Smooth muscle cell (in vitro differentiated cells): ENCODE results near the gene IL1RAP. TPM values are rescaled to one million over a fixed set of nuclear protein-coding genes. Genes with fewer than 3 reads are reported as not detected.

Source experiments
- DNase-seq: peaks from one replicate; lab custom pipeline; 2025; ENCODE audit not compliant: unreplicated experiment; lab: John Stamatoyannopoulos, UW
- H2AFZ ChIP-seq: fragments of 200-600 bp; sonication (generic); 2 replicates; pipeline ENCODE4 v1.6.0; 2016; ENCODE audit warnings: antibody characterized with exemption, low read depth, mild to moderate bottlenecking
- H3F3A ChIP-seq: fragments of 200-600 bp; sonication (generic); 2 replicates; pipeline ENCODE4 v1.6.0; 2017; ENCODE audit warnings: antibody characterized with exemption, low read depth
- H3K27ac ChIP-seq: fragments of 200-600 bp; sonication (generic); 2 replicates; pipeline ENCODE4 v1.5.1; 2016; ENCODE audit warnings: low read depth, mild to moderate bottlenecking
- H3K27me3 ChIP-seq: fragments of 200-600 bp; sonication (generic); 2 replicates; pipeline ENCODE4 v1.6.1; 2016; ENCODE audit warnings: low read depth, mild to moderate bottlenecking
- H3K36me3 ChIP-seq: fragments of 200-600 bp; sonication (generic); 2 replicates; pipeline ENCODE4 v1.5.1; 2016; ENCODE audit warnings: low read depth
- H3K4me1 ChIP-seq: fragments of 200-600 bp; sonication (generic); 2 replicates; pipeline ENCODE4 v1.5.1; 2016; ENCODE audit warnings: low read depth
- H3K4me2 ChIP-seq: fragments of 200-600 bp; sonication (generic); 2 replicates; pipeline ENCODE4 v1.6.0; 2016; ENCODE audit warnings: mild to moderate bottlenecking
- H3K4me3 ChIP-seq: fragments of 200-600 bp; sonication (generic); 2 replicates; pipeline ENCODE4 v1.5.1; 2016; ENCODE audit warnings: mild to moderate bottlenecking
- H3K79me2 ChIP-seq: fragments of 200-600 bp; sonication (generic); 2 replicates; pipeline ENCODE4 v1.6.0; 2016; ENCODE audit warnings: low read depth, mild to moderate bottlenecking
- H3K9ac ChIP-seq: fragments of 200-600 bp; sonication (generic); 2 replicates; pipeline ENCODE4 v1.6.0; 2016; ENCODE audit warnings: low read depth
- H3K9me3 ChIP-seq: fragments of 200-600 bp; sonication (generic); replicated peaks from 2 replicates; pipeline ENCODE4 v1.5.1; 2016; ENCODE audit warnings: low read depth
- H4K20me1 ChIP-seq: fragments of 200-600 bp; sonication (generic); 2 replicates; pipeline ENCODE4 v1.6.0; 2016; ENCODE audit warnings: low read depth
- WGBS: methylation state at CpG from one replicate; pipeline ENCODE4 v1.1.7; 2016; ENCODE audit warnings: low lambda C conversion rate; 5-methylcytosine and 5-hydroxymethylcytosine counted together
- polyA plus RNA-seq: library from polyadenylated mRNA; unstranded; fragments of >200 nt; fragmentation: Nextera tagmentation; extraction: Ambion mirVana; gene quantifications from 2 replicates; pipeline ENCODE4 v1.2.1, GENCODE V29; 2016
- total RNA-seq: library from RNA; depleted of rRNA; stranded (reverse); fragments of >200 nt; gene quantifications from 2 replicates; pipeline ENCODE4 v1.2.3, GENCODE V29; 2014
- TF ChIP-seq, protein P1 (sequence below): fragments of 200-600 bp; sonication (generic); IDR thresholded peaks from 2 replicates; pipeline ENCODE4 v1.5.1; 2017; ENCODE audit warnings: borderline replicate concordance, mild to moderate bottlenecking, antibody characterized with exemption; ENCODE audit not compliant: insufficient read depth, poor library complexity, severe bottlenecking

The IL1RAP gene
- total and polyA plus RNA-seq, 2 experiments from 2014 or later, result 13.5 to 49.1 TPM

GRCh38 chr3:190696777-190697501 is 183.1 kb downstream of the IL1RAP start:
- Histone ChIP-seq H3F3A (no peaks in the 10 kb centered on the region), H3K4me1 (peaks cover 5% of the 10 kb centered on the region), H3K9me3 (no peaks in the 10 kb centered on the region), H3K27me3 (no peaks in the 10 kb centered on the region), H4K20me1 (no peaks in the 10 kb centered on the region), H3K9ac (no peak overlapping the region), H3K27ac (no peak overlapping the region), H3K4me2 (peak overlapping the region; percentile 58), H3K36me3 (no peaks in the 10 kb centered on the region), H3K4me3 (no peak overlapping the region), H2AFZ (peak overlapping the region; percentile 6), H3K79me2 (no peaks in the 10 kb centered on the region)
- DNase-seq, result no peak
- TF ChIP-seq, protein P1, sequence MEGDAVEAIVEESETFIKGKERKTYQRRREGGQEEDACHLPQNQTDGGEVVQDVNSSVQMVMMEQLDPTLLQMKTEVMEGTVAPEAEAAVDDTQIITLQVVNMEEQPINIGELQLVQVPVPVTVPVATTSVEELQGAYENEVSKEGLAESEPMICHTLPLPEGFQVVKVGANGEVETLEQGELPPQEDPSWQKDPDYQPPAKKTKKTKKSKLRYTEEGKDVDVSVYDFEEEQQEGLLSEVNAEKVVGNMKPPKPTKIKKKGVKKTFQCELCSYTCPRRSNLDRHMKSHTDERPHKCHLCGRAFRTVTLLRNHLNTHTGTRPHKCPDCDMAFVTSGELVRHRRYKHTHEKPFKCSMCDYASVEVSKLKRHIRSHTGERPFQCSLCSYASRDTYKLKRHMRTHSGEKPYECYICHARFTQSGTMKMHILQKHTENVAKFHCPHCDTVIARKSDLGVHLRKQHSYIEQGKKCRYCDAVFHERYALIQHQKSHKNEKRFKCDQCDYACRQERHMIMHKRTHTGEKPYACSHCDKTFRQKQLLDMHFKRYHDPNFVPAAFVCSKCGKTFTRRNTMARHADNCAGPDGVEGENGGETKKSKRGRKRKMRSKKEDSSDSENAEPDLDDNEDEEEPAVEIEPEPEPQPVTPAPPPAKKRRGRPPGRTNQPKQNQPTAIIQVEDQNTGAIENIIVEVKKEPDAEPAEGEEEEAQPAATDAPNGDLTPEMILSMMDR, result peak; percentile 65
- 64% methylated on average over 7 of the region's 7 CpGs for WGBS

GRCh38 chr3:190697502-190697830 is 183.6 kb downstream of the IL1RAP start:
- Histone ChIP-seq H3K27me3 (no peaks in the 10 kb centered on the region), H3F3A (no peaks in the 10 kb centered on the region), H3K36me3 (no peaks in the 10 kb centered on the region), H3K4me1 (peaks cover 5% of the 10 kb centered on the region), H2AFZ (no peak overlapping the region), H3K79me2 (no peaks in the 10 kb centered on the region), H3K27ac (no peak overlapping the region), H3K4me2 (peak overlapping the region; percentile 58), H3K4me3 (no peak overlapping the region), H3K9me3 (no peaks in the 10 kb centered on the region), H3K9ac (no peak overlapping the region), H4K20me1 (no peaks in the 10 kb centered on the region)
- DNase-seq, result no peak
- TF ChIP-seq, protein P1, result no peak

GRCh38 chr3:190697901-190698300 is 184.0 kb downstream of the IL1RAP start:
- no peak overlapping the region for H3K4me3 ChIP-seq
- H3K27ac ChIP-seq, result no peak overlapping the region
- H3K9me3 ChIP-seq, result no peaks in the 10 kb centered on the region
- WGBS, result 52% methylated on average over 4 of the region's 4 CpGs
- H3K9ac ChIP-seq, result no peak overlapping the region
- no peaks in the 10 kb centered on the region for H3K36me3 ChIP-seq
- H3K4me2 ChIP-seq, result peak overlapping the region; percentile 58
- TF ChIP-seq, protein P1, result no peak
- H3K79me2 ChIP-seq, result no peaks in the 10 kb centered on the region
- H3K27me3 ChIP-seq, result no peaks in the 10 kb centered on the region
- H3K4me1 ChIP-seq, result peaks cover 5% of the 10 kb centered on the region
- H4K20me1 ChIP-seq, result no peaks in the 10 kb centered on the region
- H2AFZ ChIP-seq, result peak overlapping the region; percentile 13
- no peak for DNase-seq
- no peaks in the 10 kb centered on the region for H3F3A ChIP-seq

GRCh38 chr3:190699776-190700175 is 185.9 kb downstream of the IL1RAP start:
- H3K4me3 ChIP-seq, result no peak overlapping the region
- H4K20me1 ChIP-seq, result no peaks in the 10 kb centered on the region
- no peak overlapping the region for H3K9ac ChIP-seq
- no peak for DNase-seq
- no peaks in the 10 kb centered on the region for H3F3A ChIP-seq
- H3K27ac ChIP-seq, result no peak overlapping the region
- no peak overlapping the region for H2AFZ ChIP-seq
- H3K4me1 ChIP-seq, result peaks cover 5% of the 10 kb centered on the region
- H3K4me2 ChIP-seq, result no peak overlapping the region
- no peaks in the 10 kb centered on the region for H3K27me3 ChIP-seq
- 96% methylated on average over 2 of the region's 2 CpGs for WGBS
- H3K36me3 ChIP-seq, result no peaks in the 10 kb centered on the region
- no peaks in the 10 kb centered on the region for H3K9me3 ChIP-seq
- no peaks in the 10 kb centered on the region for H3K79me2 ChIP-seq
- TF ChIP-seq, protein P1, result no peak
